ENCODE results near the gene GMNN.

GMNN gene

GRCh38 chr6:24799541-24799915 is 24.8 kb downstream of the GMNN start:
- in situ Hi-C loops (cut with HindIII; ENCODE audit: low sequenced_read_pairs), result no loop called here

GRCh38 chr6:24802271-24803059 is 27.7 kb downstream of the GMNN start:
- in situ Hi-C loops (cut with HindIII; ENCODE audit: low sequenced_read_pairs), result no loop called here

- in situ Hi-C loops (cut with HindIII; ENCODE audit: low sequenced_read_pairs), result no loop called here
These were observed 32.8 kb downstream of the GMNN start for GRCh38 chr6:24807584-24807983.

- in situ Hi-C loops (cut with HindIII; ENCODE audit: low sequenced_read_pairs), result no loop called here
These were observed 35.0 kb downstream of the GMNN start for GRCh38 chr6:24809728-24810127.

GRCh38 chr6:24818346-24818745 is 43.6 kb downstream of the GMNN start:
- in situ Hi-C loops (cut with HindIII; ENCODE audit: low sequenced_read_pairs), result no loop called here

- in situ Hi-C loops (cut with HindIII; ENCODE audit: low sequenced_read_pairs), result no loop called here
These were observed 47.2 kb downstream of the GMNN start for GRCh38 chr6:24821860-24822444.

- in situ Hi-C loops (cut with HindIII; ENCODE audit: low sequenced_read_pairs), result no loop called here
These were observed 48.0 kb downstream of the GMNN start for GRCh38 chr6:24822696-24823095.

GRCh38 chr6:24823185-24823584 is 48.4 kb downstream of the GMNN start:
- in situ Hi-C loops (cut with HindIII; ENCODE audit: low sequenced_read_pairs), result no loop called here

GRCh38 chr6:24824142-24824938 is 49.6 kb downstream of the GMNN start:
- in situ Hi-C loops (cut with HindIII; ENCODE audit: low sequenced_read_pairs), result no loop called here

- in situ Hi-C loops (cut with HindIII; ENCODE audit: low sequenced_read_pairs), result no loop called here
These were observed 50.4 kb downstream of the GMNN start for GRCh38 chr6:24825130-24825630.

- in situ Hi-C loops (cut with HindIII; ENCODE audit: low sequenced_read_pairs), result no loop called here
These were observed 52.4 kb downstream of the GMNN start for GRCh38 chr6:24827162-24827561.

- in situ Hi-C loops (cut with HindIII; ENCODE audit: low sequenced_read_pairs), result no loop called here
These were observed 53.2 kb downstream of the GMNN start for GRCh38 chr6:24827970-24828369.

- in situ Hi-C loops (cut with HindIII; ENCODE audit: low sequenced_read_pairs), result no loop called here
These were observed 54.9 kb downstream of the GMNN start for GRCh38 chr6:24829657-24830056.

GRCh38 chr6:24831771-24832716 is 57.3 kb downstream of the GMNN start:
- in situ Hi-C loops (cut with HindIII; ENCODE audit: low sequenced_read_pairs), result no loop called here

- in situ Hi-C loops (cut with HindIII; ENCODE audit: low sequenced_read_pairs), result no loop called here
These were observed 58.1 kb downstream of the GMNN start for GRCh38 chr6:24832794-24833193.

- in situ Hi-C loops (cut with HindIII; ENCODE audit: low sequenced_read_pairs), result no loop called here
These were observed 59.1 kb downstream of the GMNN start for GRCh38 chr6:24833711-24834386.
